ENCODE measurements around the gene FAM117A.

FAM117A gene, protein sequence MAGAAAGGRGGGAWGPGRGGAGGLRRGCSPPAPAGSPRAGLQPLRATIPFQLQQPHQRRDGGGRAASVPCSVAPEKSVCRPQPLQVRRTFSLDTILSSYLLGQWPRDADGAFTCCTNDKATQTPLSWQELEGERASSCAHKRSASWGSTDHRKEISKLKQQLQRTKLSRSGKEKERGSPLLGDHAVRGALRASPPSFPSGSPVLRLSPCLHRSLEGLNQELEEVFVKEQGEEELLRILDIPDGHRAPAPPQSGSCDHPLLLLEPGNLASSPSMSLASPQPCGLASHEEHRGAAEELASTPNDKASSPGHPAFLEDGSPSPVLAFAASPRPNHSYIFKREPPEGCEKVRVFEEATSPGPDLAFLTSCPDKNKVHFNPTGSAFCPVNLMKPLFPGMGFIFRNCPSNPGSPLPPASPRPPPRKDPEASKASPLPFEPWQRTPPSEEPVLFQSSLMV

DNA sequence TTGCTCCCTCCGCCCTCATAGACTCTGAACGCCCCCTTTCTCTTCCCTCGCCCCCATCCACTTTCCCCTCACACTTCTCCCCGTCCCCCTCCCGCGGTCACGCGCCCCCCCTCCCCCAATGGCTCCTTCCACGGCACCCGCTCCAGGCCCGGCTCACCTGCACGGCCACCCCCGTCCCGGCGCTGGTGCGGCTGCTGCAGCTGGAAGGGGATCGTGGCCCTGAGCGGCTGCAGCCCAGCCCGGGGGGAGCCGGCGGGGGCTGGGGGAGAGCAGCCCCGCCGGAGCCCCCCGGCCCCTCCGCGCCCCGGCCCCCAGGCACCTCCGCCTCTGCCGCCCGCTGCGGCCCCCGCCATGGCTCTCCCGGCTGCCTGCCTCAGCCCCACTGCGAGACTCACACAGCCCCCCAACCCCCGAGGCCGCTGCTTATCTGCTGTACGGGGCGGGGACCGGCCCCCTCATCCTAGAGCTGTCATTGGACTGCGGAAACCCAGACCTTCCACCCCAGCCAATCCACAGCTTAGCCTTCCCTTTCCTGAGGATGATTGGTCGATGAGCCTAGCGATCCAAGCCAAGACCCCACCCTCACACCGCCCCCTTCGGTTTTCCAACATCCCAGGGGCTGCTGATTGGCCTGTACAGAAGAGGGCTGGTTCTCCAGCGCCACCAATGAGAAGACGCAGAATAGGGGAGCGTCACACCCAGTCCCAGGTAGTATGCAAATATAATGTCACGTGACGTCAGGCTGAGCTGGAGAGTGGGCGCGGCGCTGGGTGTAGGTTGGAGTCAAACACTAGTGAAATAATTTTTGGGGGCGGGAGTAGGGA, at the start of gene FAM117A:
TSS of gene FAM117A (minus strand) at position 397 of the 824 bp plus-strand sequence. CDS start at position 353, 44 bp downstream.
- peak; percentile 97 for DNase-seq

DNA sequence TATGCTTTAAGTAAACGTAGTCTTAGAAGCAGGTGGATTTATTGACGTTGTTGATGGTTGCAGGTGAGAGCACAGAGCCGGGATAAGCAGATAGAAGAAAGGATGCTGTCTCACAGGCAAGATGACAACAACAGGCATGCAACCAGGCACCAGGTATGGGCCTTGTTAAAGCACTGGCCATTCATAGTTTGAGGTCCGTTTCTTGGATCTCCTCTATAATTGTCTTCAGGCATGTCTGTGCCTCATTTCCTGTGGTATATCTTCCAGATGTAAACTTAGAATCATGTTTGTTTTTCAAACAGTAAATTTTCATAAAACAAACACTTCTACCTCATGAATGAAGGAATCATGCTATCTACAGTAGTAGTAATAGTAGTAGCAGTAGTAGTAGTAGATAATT, 45.1 kb upstream of the FAM117A start:
- DNase-seq: no peak

DNA sequence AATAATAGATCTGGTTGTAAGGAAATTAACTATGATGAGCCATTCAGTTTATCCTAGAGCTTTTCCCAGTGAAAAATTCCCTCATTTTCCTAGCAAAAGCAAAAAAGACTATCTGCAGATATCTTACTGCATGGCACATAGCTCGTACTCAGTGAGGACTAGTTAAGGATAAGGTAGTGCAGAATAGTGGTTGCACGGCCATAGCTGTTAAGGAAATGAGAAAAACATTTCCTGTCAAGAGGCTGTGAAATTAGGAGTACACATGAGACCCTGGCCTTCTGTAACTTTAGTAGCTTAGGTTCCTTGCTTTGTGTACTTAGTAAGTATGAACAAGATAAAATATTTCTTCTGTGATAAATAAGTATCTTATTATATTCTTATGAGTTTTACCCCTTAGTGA, 34.8 kb upstream of the FAM117A start:
- no peak for DNase-seq

DNA sequence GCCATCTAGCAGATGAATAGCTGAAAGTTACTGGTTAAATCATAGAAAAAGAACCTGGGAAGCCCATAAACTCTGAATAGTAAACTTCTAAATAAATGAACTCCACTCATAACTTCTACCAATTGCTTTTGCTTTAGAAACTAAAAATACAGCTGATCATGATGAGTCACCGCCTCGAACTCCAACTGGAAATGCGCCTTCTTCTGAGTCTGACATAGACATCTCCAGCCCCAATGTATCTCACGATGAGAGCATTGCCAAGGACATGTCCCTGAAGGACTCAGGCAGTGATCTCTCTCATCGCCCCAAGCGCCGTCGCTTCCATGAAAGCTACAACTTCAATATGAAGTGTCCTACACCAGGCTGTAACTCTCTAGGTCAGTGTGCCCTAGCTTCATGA, 34.3 kb upstream of the FAM117A start:
- no peak for DNase-seq

DNA sequence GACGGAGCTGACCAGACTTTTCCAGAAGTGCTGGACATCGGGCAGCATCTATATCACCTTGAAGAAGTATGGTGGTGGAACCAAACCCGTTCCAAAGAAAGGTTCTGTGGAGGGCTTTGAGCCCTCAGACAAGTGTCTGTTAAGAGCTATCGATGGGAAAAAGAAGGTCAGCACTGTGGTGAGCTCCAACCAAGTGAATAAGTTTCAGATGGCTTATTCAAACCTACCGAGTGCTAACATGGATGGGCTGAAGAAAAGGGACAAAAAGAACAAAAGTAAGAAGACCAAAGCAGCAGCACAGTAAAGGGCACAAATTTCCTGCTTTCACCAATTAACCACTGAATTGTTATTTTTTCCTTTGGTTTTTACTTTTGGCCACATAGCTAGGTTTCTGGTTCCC, 31.4 kb upstream of the FAM117A start:
- no peak for DNase-seq

DNA sequence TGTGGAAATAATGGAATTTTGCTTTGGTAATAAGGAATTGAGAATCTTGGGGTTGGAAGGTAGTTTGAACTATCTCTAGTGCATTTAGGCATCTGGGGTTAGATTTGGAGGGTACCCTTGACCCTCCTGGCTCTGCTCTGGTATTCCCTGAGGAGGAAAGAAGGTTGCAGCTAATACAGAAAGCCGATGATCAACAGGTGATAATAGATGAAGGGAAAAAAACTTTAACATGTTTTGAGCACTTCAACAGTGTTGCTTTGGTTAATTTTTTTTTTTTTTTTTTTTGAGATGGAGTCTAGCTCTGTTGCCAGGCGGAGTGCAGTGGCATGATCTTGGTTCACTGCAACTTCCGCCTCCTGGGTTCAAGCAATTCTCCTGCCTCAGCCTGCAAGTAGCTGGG, 29.4 kb upstream of the FAM117A start:
- no peak for DNase-seq

DNA sequence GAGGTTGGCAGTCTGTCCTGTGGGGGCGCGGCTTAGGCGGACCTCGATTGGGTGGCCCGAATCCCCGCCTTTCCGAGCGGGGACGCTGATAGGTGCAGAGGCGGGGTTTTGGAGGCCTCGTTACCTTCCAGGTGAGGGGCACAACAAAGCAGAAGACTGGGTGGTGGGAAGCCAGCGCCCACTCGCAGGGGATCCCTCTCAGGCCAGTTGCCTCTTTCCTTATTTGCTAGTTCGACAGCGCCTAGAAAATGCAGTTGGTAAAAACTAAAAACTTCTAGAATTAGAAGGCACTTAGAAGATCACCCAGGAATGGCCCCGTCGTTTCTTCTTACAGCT, 25.3 kb upstream of the FAM117A start:
- DNase-seq: no peak

DNA sequence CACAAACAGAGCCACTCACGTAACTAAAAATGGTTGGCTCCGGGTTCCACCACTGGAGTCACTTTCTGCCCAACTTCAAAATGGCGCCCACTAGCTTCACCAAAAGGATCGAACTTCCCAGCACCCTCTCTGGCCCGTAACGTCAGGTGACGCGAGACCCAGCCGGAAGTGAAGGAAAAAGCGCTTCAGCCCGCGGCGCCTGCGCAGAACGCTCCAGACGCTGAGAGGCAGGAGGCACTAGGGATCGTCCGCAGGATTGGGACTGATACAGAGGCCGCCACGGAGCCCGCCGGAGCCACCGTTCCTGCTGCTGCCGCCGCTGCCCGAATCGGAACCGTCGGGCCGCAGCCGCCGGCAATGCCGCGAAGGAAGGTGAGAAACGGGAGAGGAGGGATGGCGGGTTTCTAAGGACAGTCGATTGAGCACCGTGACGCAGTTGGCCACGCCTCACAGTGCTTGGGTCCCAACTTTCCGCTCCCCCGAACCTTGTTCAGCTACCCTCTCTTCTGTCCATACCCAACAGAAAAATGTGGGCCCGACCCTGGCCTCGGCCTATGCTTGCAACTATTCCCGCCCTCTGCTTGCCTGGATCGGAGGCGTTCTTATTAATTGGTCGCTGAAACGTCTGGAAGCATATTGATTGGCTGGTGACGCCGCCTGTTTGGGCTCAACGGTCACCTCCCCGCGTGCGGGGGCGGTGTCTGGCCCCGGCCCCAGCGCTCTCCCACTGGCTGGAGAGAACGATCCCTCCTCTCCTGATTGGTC, 24.7 kb upstream of the FAM117A start, which contains the start of gene KAT7:
TSS of gene KAT7 (plus strand) at position 204 of the 765 bp plus-strand sequence. CDS start at position 358, 154 bp downstream.
- DNase-seq: peak; percentile 99

DNA sequence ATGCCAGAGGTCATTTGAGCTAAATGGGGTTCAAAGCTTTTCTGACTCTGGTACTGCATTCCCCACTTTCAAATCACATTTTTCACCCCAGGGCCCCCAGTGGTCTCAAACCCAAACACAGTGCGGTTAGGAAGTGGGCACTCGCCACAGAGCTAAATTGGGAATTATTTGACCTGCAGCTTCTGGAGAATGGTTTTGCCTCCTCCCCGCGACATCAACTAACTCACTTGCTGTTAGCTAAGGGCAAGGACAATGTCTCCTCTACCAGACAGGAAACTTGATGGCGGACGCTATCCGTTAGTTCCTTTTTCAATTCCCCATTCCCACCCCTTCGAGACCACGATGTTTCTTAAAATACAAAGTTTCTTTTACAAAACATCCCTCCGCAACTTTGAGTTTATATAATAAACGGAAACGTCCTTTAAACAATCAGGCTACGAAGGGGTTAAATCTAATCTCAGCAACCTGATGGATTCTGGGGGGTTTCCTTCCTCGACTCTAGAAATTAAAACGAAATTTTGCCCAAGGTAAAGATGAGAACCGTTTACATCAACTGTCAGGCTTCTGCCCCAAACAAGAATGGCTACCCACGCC, 24.1 kb upstream of the FAM117A start:
- DNase-seq: peak; percentile 18

DNA sequence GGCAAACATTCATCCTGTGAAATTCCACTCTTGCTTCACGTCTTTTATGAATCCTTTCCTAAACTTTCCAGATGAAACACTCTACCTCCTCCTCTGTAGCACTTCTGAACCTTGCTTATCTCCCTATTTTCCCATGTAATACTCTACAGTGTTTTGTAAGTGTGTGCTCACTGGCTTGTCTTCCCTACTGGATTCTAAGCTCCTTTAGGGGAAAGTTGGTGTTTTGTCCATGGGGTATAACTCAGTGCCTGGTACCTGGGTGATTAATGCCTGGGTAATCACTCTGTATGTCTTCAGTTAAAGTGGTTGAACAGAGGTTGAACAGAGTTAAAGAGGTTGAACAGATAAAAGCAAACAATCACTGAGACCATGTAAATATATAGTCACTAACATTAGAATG, 20.7 kb upstream of the FAM117A start:
- no peak for DNase-seq

DNA sequence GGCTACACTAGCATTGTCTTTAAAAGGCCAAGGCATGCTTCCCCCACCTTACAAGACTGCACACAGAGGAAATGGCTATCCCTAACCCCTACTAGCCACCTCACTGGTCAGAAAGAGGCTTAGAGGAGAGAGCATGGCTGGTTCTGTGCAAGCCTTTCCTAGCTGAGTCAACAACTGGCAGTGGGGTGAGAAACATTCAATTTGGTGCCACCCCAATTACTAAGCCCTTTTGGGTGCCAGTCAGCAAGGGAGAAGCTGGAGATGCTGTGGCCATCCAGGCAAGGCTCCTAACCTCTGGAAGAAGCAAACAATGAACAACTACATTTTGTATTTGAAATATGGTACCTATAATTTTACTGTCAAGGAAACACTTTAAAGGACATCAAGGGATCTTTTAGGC, 19.9 kb upstream of the FAM117A start:
- DNase-seq: no peak

DNA sequence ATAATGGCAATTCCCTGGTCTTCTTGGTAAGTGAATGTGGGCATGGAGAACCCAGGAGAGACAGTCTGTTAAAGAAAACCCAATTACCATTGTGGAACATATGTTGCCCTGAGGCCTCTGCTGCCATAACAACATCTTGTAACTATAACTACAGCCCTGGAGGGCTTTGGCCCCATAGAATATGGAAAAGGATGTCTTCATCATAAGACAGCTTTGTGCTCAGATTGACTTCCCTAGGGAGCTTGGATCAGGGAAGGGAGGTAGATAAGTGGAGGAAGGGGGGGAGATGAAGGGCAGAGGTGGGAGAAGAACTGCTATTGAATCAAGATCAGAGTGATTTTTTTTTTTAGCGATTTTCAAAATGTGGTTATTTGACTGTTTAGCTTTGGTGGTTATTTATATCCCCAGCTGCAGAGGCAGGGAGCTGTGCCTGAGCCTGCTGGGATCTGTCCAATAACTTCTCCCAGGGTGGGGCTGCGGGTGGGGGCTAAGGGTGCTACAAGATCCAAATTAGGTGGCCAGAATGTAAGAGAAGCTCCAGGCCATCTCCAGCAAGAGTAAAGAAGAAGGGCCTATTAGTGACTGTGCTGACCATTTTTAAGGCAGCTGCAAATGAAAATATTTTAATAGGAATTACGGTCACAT, 19.3 kb upstream of the FAM117A start:
- no peak for DNase-seq

DNA sequence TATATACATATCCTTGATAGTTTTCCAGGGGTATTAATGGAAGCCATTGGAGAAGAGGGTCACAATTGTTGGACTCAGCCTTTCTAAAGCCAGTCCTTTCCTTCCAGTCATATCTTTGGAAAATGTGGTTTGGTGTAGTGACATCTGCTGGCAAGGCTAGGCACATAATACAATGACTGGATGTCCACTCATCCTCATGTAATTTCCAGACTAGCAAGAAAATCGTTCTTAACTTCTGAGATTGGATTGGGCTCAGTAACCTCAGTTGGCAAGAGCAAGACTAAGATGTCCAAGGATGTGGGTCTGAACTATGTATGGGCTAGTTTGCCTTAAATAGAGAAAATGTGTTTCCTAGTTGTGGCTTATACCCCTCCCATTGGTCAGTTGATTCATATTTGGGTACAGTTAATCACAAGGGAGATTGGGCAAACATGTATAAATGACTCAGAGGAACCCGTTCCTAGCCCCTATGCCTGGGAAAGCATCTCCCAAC, 15.9 kb upstream of the FAM117A start:
- no peak for DNase-seq

DNA sequence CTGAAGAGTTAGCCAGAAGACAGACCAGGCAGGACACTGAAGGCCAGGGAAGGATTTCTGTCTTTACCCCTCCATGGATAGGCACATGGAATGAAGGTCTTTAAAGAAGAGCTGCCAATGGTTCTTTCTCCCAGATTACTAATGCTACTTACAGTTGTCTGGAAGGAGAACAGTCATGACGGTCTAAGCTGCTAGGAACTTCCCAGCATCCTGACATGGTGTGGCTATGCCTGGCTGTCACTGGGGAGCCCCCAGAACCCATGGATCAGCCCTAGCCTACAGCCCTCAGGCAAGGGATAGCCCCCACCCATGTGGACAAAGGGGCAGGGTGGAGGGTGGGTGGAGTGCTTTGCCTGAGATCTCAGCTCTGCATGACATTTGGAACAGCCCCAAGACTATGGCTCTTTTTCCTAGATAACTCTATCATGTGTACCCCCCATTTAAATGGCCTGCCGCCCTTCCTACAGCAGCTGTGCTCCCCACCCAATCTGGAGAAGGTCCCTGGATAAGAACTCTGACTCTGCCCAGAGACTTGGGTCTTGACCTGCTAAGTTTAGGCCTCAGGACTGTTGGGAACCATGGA, 15.3 kb upstream of the FAM117A start:
- no peak for DNase-seq

DNA sequence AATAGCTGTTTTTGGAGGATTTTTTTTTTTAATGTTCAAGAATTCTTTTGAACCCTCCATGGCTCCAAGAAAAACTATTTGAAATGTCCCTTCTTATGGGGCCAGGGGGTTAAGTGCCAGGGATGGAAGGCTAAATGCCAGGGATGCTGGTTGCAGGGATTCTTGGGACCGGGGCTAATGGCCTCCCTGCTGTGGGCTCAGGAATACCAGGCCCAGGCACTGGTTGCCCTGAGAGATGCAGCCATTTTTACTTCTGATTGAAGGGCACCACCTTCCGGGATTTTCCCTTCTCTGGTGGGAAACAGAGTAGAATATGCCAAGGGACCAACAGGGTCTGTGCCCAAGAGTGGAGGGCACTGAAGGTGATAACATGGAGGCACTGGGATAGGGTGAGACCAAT, 13.6 kb upstream of the FAM117A start:
- no peak for DNase-seq

DNA sequence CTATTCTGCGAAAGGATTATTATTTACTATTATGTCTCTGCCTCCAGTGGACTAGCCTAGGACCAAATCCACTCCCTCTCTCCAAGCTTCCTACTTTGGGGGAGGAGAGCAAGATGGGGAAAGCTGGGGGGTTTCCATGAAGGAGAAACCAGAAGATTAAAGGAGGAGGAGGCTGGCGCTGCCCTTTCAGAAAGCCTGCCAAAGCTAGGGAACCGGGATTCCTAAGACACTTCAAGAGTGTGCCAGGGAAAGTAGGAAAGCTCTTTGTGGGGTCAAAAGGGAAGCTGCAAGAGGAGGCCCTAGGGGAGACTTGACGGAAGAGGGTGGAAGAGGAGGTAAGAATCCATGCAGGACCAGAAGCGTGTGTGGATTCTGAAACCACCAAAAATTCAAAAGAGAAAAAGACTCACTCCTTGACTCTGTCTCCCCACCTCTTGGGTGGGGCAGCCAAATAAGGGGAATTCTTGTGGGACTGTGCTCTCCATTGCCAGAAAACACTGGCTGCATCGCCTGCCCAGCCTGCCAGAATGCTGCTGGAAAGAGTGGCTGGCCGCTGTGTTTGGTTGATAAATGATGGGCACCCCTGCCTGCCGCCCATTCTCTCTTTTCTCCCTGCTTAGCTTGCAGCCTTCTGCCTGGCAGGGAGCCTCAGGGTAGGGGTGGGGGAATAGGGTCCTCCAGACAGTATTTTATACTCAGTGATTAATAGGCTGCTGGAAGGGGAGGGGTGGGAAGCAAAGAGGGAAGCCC, 12.8 kb upstream of the FAM117A start:
- DNase-seq: no peak

DNA sequence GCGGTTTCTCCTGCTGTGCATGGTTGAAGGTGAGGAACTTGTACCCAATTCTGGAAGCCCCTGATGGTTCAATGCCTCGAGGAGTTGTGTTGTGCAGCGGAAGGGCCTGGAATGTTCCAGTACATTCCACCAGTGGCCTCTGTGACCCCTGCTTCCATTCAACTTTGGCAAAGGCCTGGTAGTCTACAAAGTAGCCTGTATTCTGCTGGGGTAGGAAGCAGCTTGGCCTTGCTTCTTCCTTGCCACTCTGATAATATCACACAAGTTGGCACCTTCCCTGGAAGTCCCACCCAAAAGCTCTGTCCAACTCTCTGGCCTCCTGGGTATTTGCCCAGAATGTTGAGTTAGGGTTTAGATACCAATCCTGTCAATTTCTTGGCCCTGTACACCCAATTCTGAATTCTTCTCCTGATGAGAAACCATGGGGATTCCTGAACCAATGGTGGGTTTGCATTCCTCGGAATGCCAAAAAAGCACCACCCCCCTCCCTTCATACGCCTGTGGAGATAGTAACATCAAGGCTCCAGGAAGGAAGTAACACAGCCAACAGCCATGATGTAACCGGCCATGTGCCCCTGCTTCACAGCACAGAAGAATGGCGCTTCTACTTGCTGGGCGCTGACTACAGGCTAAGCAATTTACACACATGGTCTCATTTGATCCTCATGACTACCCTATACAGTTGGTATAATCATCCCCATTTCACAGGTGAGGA, 11.8 kb upstream of the FAM117A start:
- no peak for DNase-seq

DNA sequence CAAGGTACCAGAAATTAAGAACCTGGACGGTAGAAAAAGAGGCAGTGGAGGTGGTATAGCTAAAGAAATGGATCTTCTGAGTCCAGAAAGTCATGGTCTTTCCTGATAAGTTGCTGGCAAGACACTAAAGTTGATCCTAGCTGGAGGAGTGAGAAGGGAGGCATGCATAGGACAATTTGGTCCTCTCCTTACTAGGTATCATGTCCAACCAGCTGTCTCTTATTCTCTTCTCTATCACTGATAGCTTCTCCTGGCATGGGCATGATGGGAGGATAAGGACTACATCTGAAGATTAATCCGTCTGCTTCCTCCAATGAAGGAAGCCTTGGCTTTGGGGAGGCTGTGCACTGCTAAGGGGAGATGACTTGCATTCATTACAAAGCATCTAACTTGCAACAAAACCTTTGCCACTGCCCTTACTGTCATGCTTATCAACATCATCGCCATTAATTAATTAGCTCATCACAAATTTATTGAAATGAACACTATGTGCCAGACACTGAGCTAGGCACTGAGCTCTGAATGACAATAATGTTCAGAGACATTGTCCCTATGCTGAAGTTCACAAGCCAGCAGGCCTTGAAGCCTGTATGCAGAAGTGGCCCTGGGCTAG, 3.1 kb upstream of the FAM117A start:
- no peak for DNase-seq

DNA sequence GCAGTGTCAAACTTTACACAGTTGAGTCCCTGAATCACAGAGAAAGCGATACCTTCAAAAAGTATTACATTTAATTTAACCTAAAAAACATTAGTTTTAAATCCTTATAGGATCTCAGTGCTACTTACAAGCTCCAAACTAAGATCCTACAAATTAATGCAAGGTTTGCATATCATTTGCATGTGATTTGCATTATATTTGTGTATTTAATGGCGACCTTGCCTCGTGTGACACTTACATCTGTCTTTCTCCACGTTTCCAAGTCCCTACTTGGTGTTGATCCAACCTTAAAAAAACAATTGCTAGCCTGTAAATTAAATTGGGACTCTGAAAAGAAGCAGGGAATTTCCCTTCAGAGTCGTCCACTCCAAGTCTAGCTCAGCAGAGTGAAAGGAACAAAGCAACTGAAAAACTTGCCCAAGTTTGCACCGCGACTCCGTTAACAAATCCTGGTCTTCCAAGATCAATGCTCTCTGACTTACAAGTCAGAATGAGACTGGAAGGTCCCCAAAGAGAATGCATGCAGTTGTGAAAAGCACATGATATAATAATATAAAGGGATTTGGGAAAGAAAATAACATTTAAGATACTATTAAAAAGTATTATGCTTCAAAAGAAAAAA, 739 bp upstream of the FAM117A start:
- no peak for DNase-seq

All from activated naive CD4-positive, alpha-beta T cell treated with Interleukin-2 at 50 U/mL for 16 hours (primary cell).